Transverse colon (tissue), 4 donors: ENCODE measurements around the gene PGAP2.
"Not testable (repeated sequence)": the region's sequence is repeated elsewhere in the genome, so short reads cannot be mapped to it uniquely, and the experiment has no call there.

ENCODE experiments used
- EP300 ChIP-seq: sonication (generic); formaldehyde crosslinking; IDR thresholded peaks from one replicate; pipeline ENCODE4 v1.6.1; 2017; ENCODE audit warnings: antibody characterized with exemption, low read depth
- POLR2A ChIP-seq: fragments of 450-650 bp; IDR thresholded peaks from one replicate; pipeline ENCODE4 v1.6.1; 2016; ENCODE audit warnings: antibody characterized with exemption, mild to moderate bottlenecking, moderate library complexity
- POLR2AphosphoS5 ChIP-seq, 3 donors: sonication (generic); formaldehyde crosslinking; IDR thresholded peaks; one replicate each; pipeline ENCODE4 v1.6.1; 2016; ENCODE audit warnings: antibody characterized with exemption in 3 of 3
- TF ChIP-seq, protein P1 (sequence below), 5 experiments: fragments of 200-600 bp in 3 of 5; fragments of 450-650 bp in 2 of 5; sonication (generic) in 3 of 5; IDR thresholded peaks; 1 replicate in 2 of 5; 2 replicates in 3 of 5; pipeline ENCODE4 v1.5.1; 2016 to 2017; ENCODE audit warnings: antibody characterized with exemption in 5 of 5, inconsistent platforms in 3 of 5, mild to moderate bottlenecking in 2 of 5, moderate library complexity in 1 of 5

- TF ChIP-seq POLR2A; EP300; POLR2AphosphoS5 (IDR thresholded peaks at IDR 0.05): not testable (repeated sequence)
- TF ChIP-seq, protein P1, sequence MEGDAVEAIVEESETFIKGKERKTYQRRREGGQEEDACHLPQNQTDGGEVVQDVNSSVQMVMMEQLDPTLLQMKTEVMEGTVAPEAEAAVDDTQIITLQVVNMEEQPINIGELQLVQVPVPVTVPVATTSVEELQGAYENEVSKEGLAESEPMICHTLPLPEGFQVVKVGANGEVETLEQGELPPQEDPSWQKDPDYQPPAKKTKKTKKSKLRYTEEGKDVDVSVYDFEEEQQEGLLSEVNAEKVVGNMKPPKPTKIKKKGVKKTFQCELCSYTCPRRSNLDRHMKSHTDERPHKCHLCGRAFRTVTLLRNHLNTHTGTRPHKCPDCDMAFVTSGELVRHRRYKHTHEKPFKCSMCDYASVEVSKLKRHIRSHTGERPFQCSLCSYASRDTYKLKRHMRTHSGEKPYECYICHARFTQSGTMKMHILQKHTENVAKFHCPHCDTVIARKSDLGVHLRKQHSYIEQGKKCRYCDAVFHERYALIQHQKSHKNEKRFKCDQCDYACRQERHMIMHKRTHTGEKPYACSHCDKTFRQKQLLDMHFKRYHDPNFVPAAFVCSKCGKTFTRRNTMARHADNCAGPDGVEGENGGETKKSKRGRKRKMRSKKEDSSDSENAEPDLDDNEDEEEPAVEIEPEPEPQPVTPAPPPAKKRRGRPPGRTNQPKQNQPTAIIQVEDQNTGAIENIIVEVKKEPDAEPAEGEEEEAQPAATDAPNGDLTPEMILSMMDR (IDR thresholded peaks at IDR 0.05): not testable (repeated sequence)
These were observed 41.5 kb upstream of the PGAP2 start for GRCh38 chr11:3766836-3767235.
